Measurements from ENCODE around the gene AGPAT3.

The AGPAT3 gene

GRCh38 chr21:43971201-43971991 lies 106.4 kb downstream of the AGPAT3 start:
- in situ Hi-C loops (cut with MboI; ENCODE audit: low sequenced_read_pairs): no loop called here

DNA sequence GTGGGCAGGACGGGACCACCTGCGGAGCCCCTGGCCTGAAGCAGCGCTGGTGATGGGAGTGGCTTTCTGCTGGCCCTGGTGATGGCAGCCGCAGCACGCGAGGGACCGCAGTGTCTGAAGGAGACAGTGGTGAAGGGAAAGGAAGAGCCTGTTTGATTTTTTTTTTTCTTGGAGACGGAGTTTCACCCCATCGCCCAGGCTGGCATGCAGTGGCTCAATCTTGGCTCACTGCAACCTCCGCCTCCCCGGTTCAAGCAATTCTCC lies 106.9 kb downstream of the AGPAT3 start:
- in situ Hi-C loops (cut with MboI; ENCODE audit: low sequenced_read_pairs): no loop called here

DNA sequence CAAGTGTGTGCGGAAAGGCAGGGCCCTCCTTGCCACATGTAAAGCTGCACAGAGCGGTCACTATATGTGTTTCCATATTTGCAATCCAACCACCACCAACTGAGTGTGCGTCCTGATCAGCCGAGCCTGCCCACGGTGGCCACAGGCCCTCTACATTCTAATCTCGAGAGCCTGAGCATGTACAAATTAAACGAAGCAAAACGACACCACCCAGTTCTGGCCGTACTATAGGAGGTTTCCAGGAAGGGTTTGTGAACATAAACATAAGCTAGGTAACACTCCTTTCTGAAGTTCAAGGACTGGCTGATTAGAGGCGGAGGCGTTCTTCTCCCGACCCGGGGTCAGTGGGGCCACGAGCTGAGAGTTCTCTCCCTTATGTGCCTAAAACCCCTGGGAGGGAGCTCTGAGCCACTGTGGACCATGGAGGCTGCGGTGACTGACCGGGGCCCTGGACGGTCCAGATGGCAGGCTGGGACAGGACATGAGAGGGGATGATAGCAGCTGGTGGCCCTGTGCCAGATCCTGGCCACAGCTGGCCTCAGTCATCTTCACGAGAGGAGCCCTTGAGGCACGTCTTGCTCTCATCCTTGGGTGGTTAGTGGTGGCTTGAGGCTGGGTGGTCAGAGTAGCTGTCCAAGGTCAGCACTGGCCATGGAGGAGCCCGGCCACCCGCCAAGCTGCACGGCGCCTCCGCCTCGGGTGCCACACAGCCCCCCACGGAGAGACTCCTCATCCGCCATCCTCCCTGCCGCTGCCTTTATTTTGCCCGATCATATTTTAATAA lies 108.0 kb downstream of the AGPAT3 start:
- in situ Hi-C loops (cut with MboI; ENCODE audit: low sequenced_read_pairs): no loop called here

DNA sequence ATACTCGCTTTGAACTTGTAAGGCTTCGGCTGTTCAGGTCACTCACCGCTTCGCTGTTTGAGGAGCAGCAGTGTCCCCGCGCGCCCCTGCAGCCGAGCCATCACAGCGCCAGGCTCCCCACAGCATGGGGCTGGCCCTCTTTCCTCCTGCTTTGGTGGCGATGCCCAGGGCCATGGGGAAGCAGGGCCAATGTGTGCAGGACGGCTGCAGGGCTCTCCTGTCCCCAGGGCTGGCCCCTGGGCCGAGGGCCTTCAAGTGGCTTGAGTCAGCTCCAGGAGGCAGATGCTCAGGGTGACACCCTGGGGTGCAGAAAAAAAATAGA lies 108.6 kb downstream of the AGPAT3 start:
- in situ Hi-C loops (cut with MboI; ENCODE audit: low sequenced_read_pairs): no loop called here

DNA sequence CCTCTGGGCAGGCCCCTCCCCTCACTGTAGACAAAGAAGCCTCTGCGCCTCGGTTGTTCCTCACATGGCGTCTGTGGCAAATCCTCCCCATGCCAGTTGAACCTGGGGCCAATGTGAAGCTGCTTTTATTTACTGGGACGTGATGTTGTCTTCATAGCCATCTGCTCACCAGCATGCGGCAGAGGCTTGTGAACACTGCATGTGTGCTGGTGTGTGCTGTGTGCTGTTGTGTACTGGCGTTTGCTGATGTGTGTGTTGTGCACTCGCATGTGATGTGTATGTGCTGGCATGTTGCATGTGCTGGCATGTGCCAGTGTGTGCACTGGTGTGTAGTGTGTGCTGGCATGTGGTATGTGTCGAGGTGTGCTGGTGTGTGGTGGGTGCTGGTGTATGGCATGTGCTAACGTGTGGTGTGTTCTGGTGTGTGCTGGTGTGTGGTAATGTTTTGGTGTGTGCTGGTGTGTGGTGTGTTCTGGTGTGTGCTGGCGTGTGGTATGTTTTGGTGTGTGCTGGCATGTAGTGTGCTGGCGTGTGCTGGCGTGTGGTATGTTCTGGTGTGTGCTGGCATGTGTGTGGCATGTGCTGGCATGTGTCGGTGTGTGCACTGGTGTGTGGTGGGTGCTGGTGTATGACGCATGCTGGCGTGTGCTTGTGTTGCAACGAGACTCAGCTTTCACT lies 109.9 kb downstream of the AGPAT3 start:
- in situ Hi-C loops (cut with MboI; ENCODE audit: low sequenced_read_pairs): no loop called here

- in situ Hi-C loops (cut with MboI; ENCODE audit: low sequenced_read_pairs): no loop called here
Observed at GRCh38 chr21:43975469-43976098, 110.6 kb downstream of the AGPAT3 start.

GRCh38 chr21:43976661-43977060 lies 111.6 kb downstream of the AGPAT3 start:
- in situ Hi-C loops (cut with MboI; ENCODE audit: low sequenced_read_pairs): no loop called here

DNA sequence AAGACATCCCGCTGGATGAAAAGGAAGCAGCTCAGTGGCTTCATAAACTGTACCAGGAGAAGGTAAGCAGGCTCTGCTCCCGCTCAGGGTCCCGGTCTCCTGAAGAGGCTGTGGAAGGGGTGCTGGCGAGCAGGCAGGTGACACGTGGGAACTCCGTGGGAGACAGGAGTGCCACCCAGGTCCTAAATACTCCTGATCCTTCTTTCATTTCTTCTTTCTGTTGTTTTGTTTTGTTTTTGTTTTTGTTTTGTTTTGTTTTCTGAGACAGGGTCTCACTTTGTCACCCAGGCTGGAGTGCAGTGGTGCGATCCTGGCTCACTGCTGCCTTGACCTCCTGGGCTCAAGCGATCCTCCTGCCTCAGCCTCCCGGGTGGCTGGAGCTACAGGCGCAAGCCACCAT lies 113.0 kb downstream of the AGPAT3 start:
- in situ Hi-C loops (cut with MboI; ENCODE audit: low sequenced_read_pairs): no loop called here

DNA sequence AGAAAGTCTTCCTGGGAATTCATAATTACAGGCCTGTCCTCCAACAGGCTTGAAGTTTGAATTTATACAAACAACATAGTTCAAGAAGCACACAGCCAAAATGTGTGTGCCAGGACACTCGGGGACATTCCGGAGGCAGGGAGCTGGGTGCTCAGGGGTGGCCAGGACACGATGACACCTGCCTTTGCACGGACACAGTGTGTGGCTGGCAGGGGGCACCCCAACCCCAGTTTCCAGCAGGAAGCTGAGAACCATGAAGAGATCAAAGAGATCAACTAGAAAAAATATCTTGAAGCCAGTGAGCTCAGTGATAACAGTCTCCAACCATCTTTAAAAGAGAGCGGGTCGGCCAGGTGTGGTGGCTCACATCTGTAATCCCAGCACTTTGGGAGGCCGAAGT lies 114.6 kb downstream of the AGPAT3 start:
- in situ Hi-C loops (cut with MboI; ENCODE audit: low sequenced_read_pairs): no loop called here

DNA sequence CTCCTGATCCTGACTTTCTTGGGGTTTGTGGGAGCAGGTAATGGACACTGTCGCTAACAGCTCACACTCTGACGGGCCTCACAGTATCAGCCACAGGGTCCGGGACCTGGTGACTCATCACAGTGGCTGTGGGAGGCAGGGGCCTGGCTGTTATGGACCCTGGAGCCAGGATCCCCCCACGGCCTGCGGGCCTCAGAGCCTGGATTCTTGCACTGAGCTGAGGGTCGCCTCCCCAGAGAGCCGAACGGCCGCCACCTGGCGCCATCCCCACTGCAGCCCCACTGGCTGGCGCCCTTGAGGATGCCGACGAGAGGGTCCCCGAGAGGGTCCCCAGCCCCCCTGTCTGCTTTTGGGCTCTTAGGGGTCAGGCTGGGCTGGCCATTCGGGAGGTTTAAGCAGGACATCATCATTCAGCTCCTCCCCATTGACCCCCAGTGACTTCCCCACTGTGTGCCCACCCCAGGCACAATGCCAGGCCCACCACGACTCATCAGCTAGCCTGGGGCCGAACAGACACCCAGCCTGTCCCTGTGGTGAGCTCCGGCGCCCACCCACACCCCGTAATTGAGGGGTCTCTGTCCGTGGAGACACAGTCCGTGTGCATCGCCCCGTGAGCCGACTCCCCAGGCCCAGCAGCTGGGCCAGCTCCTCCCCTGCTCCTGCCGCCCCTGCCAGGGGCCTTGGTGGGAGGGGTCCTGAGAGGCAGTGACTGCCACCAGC lies 116.3 kb downstream of the AGPAT3 start:
- in situ Hi-C loops (cut with MboI; ENCODE audit: low sequenced_read_pairs): no loop called here

DNA sequence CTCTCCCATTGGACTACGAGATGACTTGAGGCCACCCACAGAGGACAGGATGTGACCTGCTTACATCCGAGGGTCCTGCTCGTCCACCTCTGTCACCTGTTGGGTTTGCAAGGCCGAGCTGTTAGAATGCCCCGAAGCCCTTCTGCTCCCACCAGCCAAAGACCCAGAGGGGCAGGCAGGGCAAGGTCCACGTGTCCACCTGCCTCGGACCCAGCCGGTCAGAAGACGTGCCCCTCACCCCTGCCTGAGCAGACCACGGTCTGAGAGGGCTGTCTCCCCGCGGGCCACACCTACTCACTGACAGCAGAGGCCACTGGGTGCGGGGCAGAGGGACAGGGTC lies 116.8 kb downstream of the AGPAT3 start:
- in situ Hi-C loops (cut with MboI; ENCODE audit: low sequenced_read_pairs): no loop called here

- in situ Hi-C loops (cut with MboI; ENCODE audit: low sequenced_read_pairs): no loop called here
Observed at GRCh38 chr21:43982489-43983078, 117.6 kb downstream of the AGPAT3 start.

DNA sequence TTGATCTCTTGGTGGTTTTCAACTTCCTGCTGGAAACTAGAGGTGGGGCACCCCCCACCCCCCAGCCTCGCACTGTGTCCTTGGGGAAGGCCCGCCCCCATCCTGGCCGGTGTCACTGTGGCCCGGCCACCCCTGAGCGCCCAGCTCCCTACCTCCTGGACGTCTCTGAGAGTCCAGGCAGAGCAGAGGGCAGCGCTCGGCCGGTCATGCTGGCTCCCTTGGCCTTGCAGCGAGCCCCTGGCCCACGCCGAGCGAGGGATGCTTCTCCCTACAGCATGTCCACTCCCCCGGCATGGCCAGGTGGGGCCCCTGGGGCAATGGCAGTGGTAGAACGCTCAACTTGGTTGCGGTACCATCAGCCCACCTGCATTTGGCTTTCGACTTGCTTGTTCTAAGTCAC lies 118.4 kb downstream of the AGPAT3 start:
- in situ Hi-C loops (cut with MboI; ENCODE audit: low sequenced_read_pairs): no loop called here

DNA sequence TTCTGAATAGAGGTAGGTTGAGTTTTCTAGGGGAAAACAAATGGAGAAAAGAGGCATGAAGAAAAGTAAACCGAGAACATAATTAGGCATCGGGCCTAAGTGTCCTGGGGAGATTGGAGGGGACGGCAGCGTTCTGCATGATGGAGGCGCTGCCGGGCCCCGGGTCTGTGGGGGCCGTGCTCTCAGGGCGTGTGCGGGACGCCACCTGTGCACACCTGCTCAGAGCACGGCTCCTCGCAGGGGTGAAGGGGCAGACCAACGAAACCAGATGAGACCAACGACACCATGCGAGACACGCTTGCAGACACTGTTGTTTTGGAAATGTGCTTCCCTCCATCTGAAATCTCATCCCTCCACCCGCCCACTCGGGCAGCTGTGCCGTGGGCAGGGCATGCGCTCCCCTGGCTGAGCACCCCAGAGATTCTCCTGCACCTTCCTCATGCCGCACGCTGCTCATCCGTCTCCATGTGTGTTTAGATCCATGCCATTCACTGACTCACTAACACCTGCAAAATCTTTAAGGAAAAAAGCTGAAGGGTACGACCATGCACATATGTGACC lies 118.9 kb downstream of the AGPAT3 start:
- in situ Hi-C loops (cut with MboI; ENCODE audit: low sequenced_read_pairs): no loop called here

GRCh38 chr21:43984905-43985689 lies 120.1 kb downstream of the AGPAT3 start:
- in situ Hi-C loops (cut with MboI; ENCODE audit: low sequenced_read_pairs): no loop called here

DNA sequence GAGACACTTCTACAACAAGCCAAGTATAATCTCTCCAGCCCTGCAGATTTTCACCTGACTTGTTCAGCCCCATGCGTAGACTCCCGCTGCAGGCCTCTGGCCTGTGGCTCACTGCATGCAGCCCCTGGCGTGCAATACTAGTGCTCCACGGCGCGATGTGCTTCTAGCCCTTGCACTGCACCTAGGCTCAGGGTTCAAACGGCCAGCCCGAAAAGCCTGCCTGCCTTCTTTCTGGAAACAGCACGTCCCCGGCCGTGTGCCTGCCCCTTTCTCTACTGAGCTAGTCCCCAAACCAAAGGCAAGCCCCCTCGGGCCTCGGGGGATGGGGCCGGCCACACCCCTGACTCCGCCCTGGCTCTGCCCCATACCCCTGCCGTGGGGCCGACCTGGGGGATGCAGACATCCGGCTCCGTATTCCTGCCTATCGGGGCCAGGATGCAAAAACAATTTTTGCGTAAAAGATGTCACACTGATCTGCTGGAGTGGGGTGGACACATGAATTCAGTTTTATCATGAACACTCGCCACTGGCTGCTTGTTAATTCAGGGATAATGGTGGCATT lies 120.7 kb downstream of the AGPAT3 start:
- in situ Hi-C loops (cut with MboI; ENCODE audit: low sequenced_read_pairs): no loop called here

- in situ Hi-C loops (cut with MboI; ENCODE audit: low sequenced_read_pairs): no loop called here
Observed at GRCh38 chr21:43986544-43987451, 121.8 kb downstream of the AGPAT3 start.

DNA sequence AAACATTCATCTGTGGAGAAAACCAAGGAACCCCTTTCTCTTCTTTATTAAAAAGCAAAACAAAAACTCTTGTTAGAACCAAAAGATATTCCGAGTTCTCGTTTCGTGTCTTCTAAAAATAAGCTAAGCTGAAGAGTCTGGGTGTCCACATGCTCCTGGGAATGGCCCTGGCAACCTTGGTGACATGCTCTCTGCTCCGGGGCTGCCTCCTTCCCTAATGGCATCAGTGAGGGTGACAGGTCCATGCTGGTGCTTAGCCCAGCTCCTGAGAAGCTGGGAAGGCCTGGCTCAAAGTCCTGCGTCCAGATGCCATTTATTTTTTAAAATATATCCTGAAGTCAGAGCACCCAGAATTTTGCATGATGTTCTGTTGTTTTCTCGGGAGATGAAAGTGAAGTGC lies 122.5 kb downstream of the AGPAT3 start:
- in situ Hi-C loops (cut with MboI; ENCODE audit: low sequenced_read_pairs): no loop called here
